Upper lobe of left lung (tissue), 6 donors: ENCODE data around the gene XYLT1. TPM values are rescaled to one million over a fixed set of nuclear protein-coding genes. Genes with fewer than 3 reads are reported as not detected.
A peak's percentile ranks its signal among the peaks of the same experiment; 100 is the strongest.

Experiments used
- ATAC-seq, 2 donors: fragments of 200-7000 bp; cut with Tn5 transposase; one replicate each; pipeline ENCODE4 v1.9.1; 2022; ENCODE audit warnings: mild to moderate bottlenecking in 2 of 2, moderate library complexity in 2 of 2; ENCODE audit not compliant: low FRiP score in 2 of 2
- DNase-seq, 2 donors: peaks; one replicate each; pipeline ENCODE4 v3.0.0-alpha.2; 2019 to 2020
- H3K27ac ChIP-seq, 4 donors: fragments of 200-600 bp; sonication (generic); one replicate each; pipeline ENCODE4 v1.5.1; 2016 to 2019
- H3K27me3 ChIP-seq, 4 donors: fragments of 200-600 bp; sonication (generic); one replicate each; pipeline ENCODE4 v1.5.1; 2017 to 2019
- H3K36me3 ChIP-seq, 4 donors: fragments of 200-600 bp; sonication (generic); one replicate each; pipeline ENCODE4 v1.5.1; 2016 to 2019
- H3K4me1 ChIP-seq, 4 donors: fragments of 200-600 bp; sonication (generic); one replicate each; pipeline ENCODE4 v1.5.1; 2018 to 2019
- H3K4me3 ChIP-seq, 4 donors: fragments of 200-600 bp; sonication (generic); one replicate each; pipeline ENCODE4 v1.5.1; 2017 to 2019; ENCODE audit warnings: mild to moderate bottlenecking in 2 of 4, moderate library complexity in 1 of 4
- H3K9me3 ChIP-seq, 4 donors: fragments of 200-600 bp; sonication (generic); one replicate each; pipeline ENCODE4 v1.5.1; 2018 to 2019
- EP300 ChIP-seq, 4 donors: sonication (generic); formaldehyde crosslinking; IDR thresholded peaks; one replicate each; pipeline ENCODE4 v1.5.1; 2017; ENCODE audit warnings: antibody characterized with exemption in 4 of 4, control low read depth in 2 of 4
- POLR2A ChIP-seq, 4 donors: fragments of 450-650 bp; IDR thresholded peaks; one replicate each; pipeline ENCODE4 v1.5.1; 2016 to 2017; ENCODE audit warnings: antibody characterized with exemption in 4 of 4, mild to moderate bottlenecking in 2 of 4
- POLR2AphosphoS5 ChIP-seq, 2 donors: sonication (generic); formaldehyde crosslinking; IDR thresholded peaks; one replicate each; pipeline ENCODE4 v1.5.1; 2017; ENCODE audit warnings: antibody characterized with exemption in 2 of 2
- whole genome bisulfite sequencing, 2 donors: methylation state at CpG; one replicate each; pipeline ENCODE4 v1.1.5; 2017 to 2018; 5-methylcytosine and 5-hydroxymethylcytosine counted together
- total RNA-seq, 6 donors: library from RNA; depleted of rRNA in 4 of 6; stranded (reverse); fragments of >200 nt in 4 of 6; gene quantifications; one replicate each; pipeline versions ENCODE4 v1.1.0 to v1.2.1, GENCODE V29; 2016 to 2021
- TF ChIP-seq, protein P1 (sequence below), 6 experiments: fragments of 450-650 bp in 4 of 6; fragments of 200-600 bp in 2 of 6; sonication (generic) in 2 of 6; IDR thresholded peaks; one replicate each; pipeline ENCODE4 v1.5.1; 2016 to 2019; ENCODE audit warnings: antibody characterized with exemption in 6 of 6
- donor health status: DM: no; HTN: no; CAD: no; lungs with moderate emphysema.
- donor health status: DM: no; HTN: yes; CAD: no; lungs with severe emphysema.

Gene XYLT1
- total RNA-seq, 6 donors from 2014 or later = 3.0 to 26.2 (median 6.8) TPM

DNA sequence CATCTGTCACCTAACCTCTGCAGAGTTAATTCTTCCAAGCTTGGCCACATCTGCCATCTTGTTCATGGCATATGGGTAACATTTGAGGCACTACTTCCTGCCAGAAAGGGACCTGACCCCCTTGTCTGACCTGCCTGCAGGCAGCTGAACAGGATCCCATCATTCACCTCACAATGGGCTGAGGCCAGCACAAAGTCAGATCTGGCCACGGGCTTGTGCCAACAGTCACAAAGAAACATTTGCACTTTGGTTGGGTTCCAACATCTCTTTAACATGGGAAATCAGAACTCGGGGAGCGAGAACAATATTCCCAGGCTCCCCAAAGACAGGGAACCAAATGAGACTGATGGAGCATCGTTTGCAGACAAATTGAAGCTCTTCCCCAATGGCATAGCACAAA lies 116.1 kb downstream of the XYLT1 start:
- H3K27ac ChIP-seq = no peak overlapping the region
- TF ChIP-seq, protein P1, sequence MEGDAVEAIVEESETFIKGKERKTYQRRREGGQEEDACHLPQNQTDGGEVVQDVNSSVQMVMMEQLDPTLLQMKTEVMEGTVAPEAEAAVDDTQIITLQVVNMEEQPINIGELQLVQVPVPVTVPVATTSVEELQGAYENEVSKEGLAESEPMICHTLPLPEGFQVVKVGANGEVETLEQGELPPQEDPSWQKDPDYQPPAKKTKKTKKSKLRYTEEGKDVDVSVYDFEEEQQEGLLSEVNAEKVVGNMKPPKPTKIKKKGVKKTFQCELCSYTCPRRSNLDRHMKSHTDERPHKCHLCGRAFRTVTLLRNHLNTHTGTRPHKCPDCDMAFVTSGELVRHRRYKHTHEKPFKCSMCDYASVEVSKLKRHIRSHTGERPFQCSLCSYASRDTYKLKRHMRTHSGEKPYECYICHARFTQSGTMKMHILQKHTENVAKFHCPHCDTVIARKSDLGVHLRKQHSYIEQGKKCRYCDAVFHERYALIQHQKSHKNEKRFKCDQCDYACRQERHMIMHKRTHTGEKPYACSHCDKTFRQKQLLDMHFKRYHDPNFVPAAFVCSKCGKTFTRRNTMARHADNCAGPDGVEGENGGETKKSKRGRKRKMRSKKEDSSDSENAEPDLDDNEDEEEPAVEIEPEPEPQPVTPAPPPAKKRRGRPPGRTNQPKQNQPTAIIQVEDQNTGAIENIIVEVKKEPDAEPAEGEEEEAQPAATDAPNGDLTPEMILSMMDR (IDR thresholded peaks at IDR 0.05) = no peak
- H3K36me3 ChIP-seq = no peaks in the 10 kb centered on the region
- H3K27me3 ChIP-seq = no peaks in the 10 kb centered on the region
- ATAC-seq (no peak), DNase-seq (no peak)
- H3K4me1 ChIP-seq = peaks cover 19 to 51% (median 40%) of the 10 kb centered on the region in 4 donors
- no peaks in the 10 kb centered on the region for H3K9me3 ChIP-seq
- no peak overlapping the region for H3K4me3 ChIP-seq
- 77 to 85% methylated on average over 4 of the region's 4 CpGs for WGBS, 2 donors

DNA sequence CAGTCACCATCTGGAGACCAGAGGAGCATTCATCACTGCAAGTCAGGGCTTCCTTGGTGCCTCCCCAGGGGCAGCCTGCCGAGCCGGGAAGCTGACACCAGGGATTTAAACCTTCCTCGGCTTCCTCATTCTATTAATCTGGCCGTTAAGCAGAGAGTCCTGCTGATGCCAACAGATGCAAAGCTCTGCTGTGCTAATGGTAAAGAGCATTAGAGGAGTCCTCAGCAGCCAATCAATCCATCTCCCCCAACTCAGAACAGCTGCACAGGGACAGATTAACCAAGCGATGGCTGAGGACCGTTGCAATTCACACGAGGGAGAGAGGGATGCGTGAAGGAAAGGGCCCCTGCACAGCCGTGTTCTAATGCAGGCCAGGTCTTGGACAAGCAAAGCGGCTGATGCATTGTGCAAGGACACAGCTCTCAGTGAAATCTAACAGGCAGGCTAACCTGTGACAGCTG lies 116.6 kb downstream of the XYLT1 start:
- H3K27ac ChIP-seq = no peak overlapping the region
- peaks cover 16 to 48% (median 35%) of the 10 kb centered on the region in 4 donors for H3K4me1 ChIP-seq
- no peaks in the 10 kb centered on the region for H3K9me3 ChIP-seq
- no peak overlapping the region for H3K4me3 ChIP-seq
- TF ChIP-seq, protein P1 (IDR thresholded peaks at IDR 0.05) = no peak
- TF ChIP-seq EP300 (IDR thresholded peaks at IDR 0.05) (no peak), POLR2AphosphoS5 (IDR thresholded peaks at IDR 0.05) (no peak), POLR2A (IDR thresholded peaks at IDR 0.05) (no peak)
- H3K27me3 ChIP-seq = no peaks in the 10 kb centered on the region
- ATAC-seq (no peak), DNase-seq (no peak)
- WGBS, 2 donors = 71 to 74% methylated on average over 10 of the region's 10 CpGs
- no peaks in the 10 kb centered on the region for H3K36me3 ChIP-seq

DNA sequence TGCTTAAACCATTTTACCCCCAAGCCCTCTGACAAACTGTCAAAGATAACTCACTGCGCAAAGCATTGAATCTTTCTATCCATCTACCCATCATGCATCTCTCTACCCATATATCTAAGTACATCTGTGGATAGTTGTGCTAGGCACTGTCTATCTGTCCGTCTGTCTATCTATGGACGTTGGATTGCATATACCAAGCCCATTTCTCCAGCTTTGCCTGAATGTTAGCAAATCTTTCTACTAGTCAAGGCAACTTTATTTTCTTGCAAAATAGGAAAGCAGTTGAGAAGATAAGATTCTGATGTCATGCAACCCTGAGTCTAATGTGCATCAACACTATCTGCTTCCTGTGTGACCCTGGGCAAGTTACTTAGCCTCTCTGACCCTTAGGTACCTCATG lies 117.2 kb downstream of the XYLT1 start:
- H3K27me3 ChIP-seq = no peaks in the 10 kb centered on the region
- no peaks in the 10 kb centered on the region for H3K36me3 ChIP-seq
- ATAC-seq (no peak), DNase-seq (no peak)
- H3K27ac ChIP-seq = no peak overlapping the region
- TF ChIP-seq POLR2AphosphoS5 (IDR thresholded peaks at IDR 0.05) (no peak), POLR2A (IDR thresholded peaks at IDR 0.05) (no peak), EP300 (IDR thresholded peaks at IDR 0.05) (no peak)
- TF ChIP-seq, protein P1 (IDR thresholded peaks at IDR 0.05) = no peak
- no peaks in the 10 kb centered on the region for H3K9me3 ChIP-seq
- 65 to 80% methylated on average over 3 of the region's 3 CpGs for WGBS, 2 donors
- peaks cover 12 to 42% (median 30%) of the 10 kb centered on the region in 4 donors for H3K4me1 ChIP-seq
- H3K4me3 ChIP-seq = no peak overlapping the region

DNA sequence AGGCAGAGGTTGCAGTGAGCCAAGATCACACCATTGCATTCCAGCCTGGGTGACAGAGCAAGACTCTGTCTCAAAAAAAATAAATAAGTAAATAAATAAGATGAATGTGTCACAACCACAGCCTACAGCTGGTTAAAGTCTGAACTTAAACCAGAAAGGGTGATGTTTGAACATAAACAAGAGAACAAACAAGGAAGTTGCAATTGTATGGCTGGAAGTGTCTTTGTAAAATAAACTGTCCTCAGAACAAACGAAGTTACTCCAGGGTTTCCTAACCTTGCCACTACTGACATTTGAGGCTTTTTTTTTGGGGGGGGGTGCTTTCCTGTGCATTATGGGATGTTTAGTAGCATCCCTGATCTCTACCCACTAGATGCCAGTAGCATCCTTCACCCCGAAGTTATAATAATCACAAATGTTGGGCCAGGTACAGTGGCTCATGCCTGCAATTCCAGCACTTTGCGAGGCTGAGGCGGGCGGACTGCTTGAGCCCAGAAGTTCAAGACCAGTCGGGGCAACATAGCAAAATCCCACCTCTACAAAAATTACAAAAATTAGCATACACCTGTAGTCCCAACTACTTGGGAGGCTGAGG lies 119.2 kb downstream of the XYLT1 start:
- H3K9me3 ChIP-seq = no peaks in the 10 kb centered on the region
- no peak overlapping the region for H3K4me3 ChIP-seq
- no peaks in the 10 kb centered on the region for H3K27me3 ChIP-seq
- ATAC-seq (no peak), DNase-seq (no peak)
- no peaks in the 10 kb centered on the region for H3K36me3 ChIP-seq
- TF ChIP-seq, protein P1 (IDR thresholded peaks at IDR 0.05) = peak in 1 of 6 experiments; percentile 6
- no peak for TF ChIP-seq POLR2AphosphoS5 (IDR thresholded peaks at IDR 0.05)
- peaks cover 6 to 30% (median 18%) of the 10 kb centered on the region in 4 donors for H3K4me1 ChIP-seq
- no peak overlapping the region for H3K27ac ChIP-seq
- WGBS, 2 donors = 50 to 56% methylated on average over 6 of the region's 6 CpGs

DNA sequence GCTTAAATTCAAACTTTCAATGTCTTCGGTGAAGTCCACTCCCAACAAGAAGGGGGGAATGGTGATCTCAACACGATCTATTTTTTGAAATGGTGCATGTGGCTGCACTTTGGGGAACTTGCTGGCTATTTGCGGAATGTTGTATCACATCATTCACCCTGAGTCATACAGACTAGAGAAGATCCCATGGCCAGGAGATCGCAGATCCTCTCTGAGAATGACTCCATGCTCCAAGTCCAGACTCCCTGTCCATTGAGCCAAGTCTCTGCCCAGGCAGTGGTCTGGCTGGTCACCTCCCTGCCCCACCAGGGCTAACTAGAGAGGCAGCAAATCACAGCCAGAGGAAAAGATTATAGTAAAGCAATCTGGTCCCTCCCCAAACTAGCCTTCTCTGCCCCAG lies 120.6 kb downstream of the XYLT1 start:
- WGBS, 2 donors = 66 to 69% methylated on average over 4 of the region's 4 CpGs
- DNase-seq = no peak
- H3K27ac ChIP-seq = peak overlapping the region in 3 of 4 donors; percentile 1 to 52 (median 33)
- no peaks in the 10 kb centered on the region for H3K36me3 ChIP-seq
- peak in 1 of 2 donors; percentile 88 for ATAC-seq
- H3K4me1 ChIP-seq = peaks cover 13 to 38% (median 26%) of the 10 kb centered on the region in 4 donors
- no peaks in the 10 kb centered on the region for H3K27me3 ChIP-seq
- no peak overlapping the region for H3K4me3 ChIP-seq
- no peak for TF ChIP-seq POLR2AphosphoS5 (IDR thresholded peaks at IDR 0.05)
- TF ChIP-seq, protein P1 (IDR thresholded peaks at IDR 0.05) = no peak
- no peak for TF ChIP-seq EP300 (IDR thresholded peaks at IDR 0.05)
- TF ChIP-seq POLR2A (IDR thresholded peaks at IDR 0.05) = no peak
- H3K9me3 ChIP-seq = no peaks in the 10 kb centered on the region
